IPS-15b (cell line): ENCODE results near the gene F11R.
"Not testable (repeated sequence)": the region's sequence is repeated elsewhere in the genome, so short reads cannot be mapped to it uniquely, and the experiment has no call there.

Source experiments
- H3K27me3 ChIP-seq: one replicate; pipeline ENCODE4 v1.6.1; 2013; ENCODE audit warnings: low read length; ENCODE audit not compliant: control insufficient read depth, insufficient read depth
- H3K36me3 ChIP-seq: one replicate; pipeline ENCODE4 v1.6.1; 2013; ENCODE audit warnings: low read length; ENCODE audit not compliant: control insufficient read depth, insufficient read depth
- H3K4me1 ChIP-seq: one replicate; pipeline ENCODE4 v1.6.1; 2013; ENCODE audit warnings: mild to moderate bottlenecking, low read length; ENCODE audit not compliant: control insufficient read depth, insufficient read depth
- H3K4me3 ChIP-seq: one replicate; pipeline ENCODE4 v1.5.1; 2013; ENCODE audit warnings: low read depth, low read length
- H3K9ac ChIP-seq: one replicate; pipeline ENCODE4 v1.6.1; 2013; ENCODE audit warnings: low read depth, mild to moderate bottlenecking, low read length
- H3K9me3 ChIP-seq: one replicate; pipeline ENCODE4 v1.6.1; 2013; ENCODE audit warnings: mild to moderate bottlenecking, low read length; ENCODE audit not compliant: control insufficient read depth, insufficient read depth

Gene F11R

GRCh38 chr1:161037661-161038522 is 16.9 kb upstream of the F11R start:
- peak overlapping the region; percentile 85 for H3K4me3 ChIP-seq
- peaks cover 14% of the 10 kb centered on the region for H3K4me1 ChIP-seq
- peak overlapping the region; percentile 65 for H3K9ac ChIP-seq
- H3K36me3 ChIP-seq, result peaks cover 31% of the 10 kb centered on the region
- H3K27me3 ChIP-seq, result no peaks in the 10 kb centered on the region
- no peaks in the 10 kb centered on the region for H3K9me3 ChIP-seq

GRCh38 chr1:161033751-161034150 is 12.8 kb upstream of the F11R start:
- H3K27me3 ChIP-seq, result no peaks in the 10 kb centered on the region
- peaks cover 14% of the 10 kb centered on the region for H3K4me1 ChIP-seq
- no peak overlapping the region for H3K9ac ChIP-seq
- no peaks in the 10 kb centered on the region for H3K9me3 ChIP-seq
- H3K4me3 ChIP-seq, result no peak overlapping the region
- H3K36me3 ChIP-seq, result no peaks in the 10 kb centered on the region

GRCh38 chr1:161032409-161032808 is 11.5 kb upstream of the F11R start:
- H3K4me1 ChIP-seq, result peaks cover 10% of the 10 kb centered on the region
- no peak overlapping the region for H3K9ac ChIP-seq
- no peaks in the 10 kb centered on the region for H3K9me3 ChIP-seq
- H3K36me3 ChIP-seq, result no peaks in the 10 kb centered on the region
- no peak overlapping the region for H3K4me3 ChIP-seq
- no peaks in the 10 kb centered on the region for H3K27me3 ChIP-seq

GRCh38 chr1:161031874-161032273 is 10.9 kb upstream of the F11R start:
- H3K9me3 ChIP-seq, result no peaks in the 10 kb centered on the region
- no peak overlapping the region for H3K4me3 ChIP-seq
- peaks cover 6% of the 10 kb centered on the region for H3K4me1 ChIP-seq
- H3K36me3 ChIP-seq, result no peaks in the 10 kb centered on the region
- no peak overlapping the region for H3K9ac ChIP-seq
- H3K27me3 ChIP-seq, result no peaks in the 10 kb centered on the region

GRCh38 chr1:161029466-161029865 is 8.5 kb upstream of the F11R start:
- not testable (repeated sequence) for H3K27me3 ChIP-seq, H3K4me3 ChIP-seq, H3K36me3 ChIP-seq, H3K4me1 ChIP-seq, H3K9me3 ChIP-seq, H3K9ac ChIP-seq

- not testable (repeated sequence) for H3K9ac ChIP-seq, H3K4me3 ChIP-seq, H3K36me3 ChIP-seq, H3K27me3 ChIP-seq, H3K4me1 ChIP-seq, H3K9me3 ChIP-seq
Observed at GRCh38 chr1:161026954-161027353, 6.0 kb upstream of the F11R start.

GRCh38 chr1:161022432-161022831 is 1.5 kb upstream of the F11R start:
- not testable (repeated sequence) for H3K36me3 ChIP-seq, H3K9ac ChIP-seq, H3K9me3 ChIP-seq, H3K4me3 ChIP-seq, H3K27me3 ChIP-seq
- peaks cover 14% of the 10 kb centered on the region for H3K4me1 ChIP-seq

GRCh38 chr1:161021970-161022353 is 1.0 kb upstream of the F11R start:
- no peaks in the 10 kb centered on the region for H3K27me3 ChIP-seq
- peak overlapping the region; percentile 87 for H3K4me3 ChIP-seq
- H3K9ac ChIP-seq, result no peak overlapping the region
- no peaks in the 10 kb centered on the region for H3K9me3 ChIP-seq
- peaks cover 17% of the 10 kb centered on the region for H3K4me1 ChIP-seq
- no peaks in the 10 kb centered on the region for H3K36me3 ChIP-seq

- H3K4me3 ChIP-seq, result peak overlapping the region; percentile 100
- no peaks in the 10 kb centered on the region for H3K36me3 ChIP-seq
- H3K27me3 ChIP-seq, result no peaks in the 10 kb centered on the region
- H3K9me3 ChIP-seq, result no peaks in the 10 kb centered on the region
- H3K9ac ChIP-seq, result peak overlapping the region; percentile 95
- H3K4me1 ChIP-seq, result peaks cover 21% of the 10 kb centered on the region
Observed at GRCh38 chr1:161021165-161021969, 415 bp upstream of the F11R start.

- Histone ChIP-seq H3K27me3 (no peaks in the 10 kb centered on the region), H3K4me1 (peaks cover 21% of the 10 kb centered on the region), H3K4me3 (peak overlapping the region; percentile 100), H3K9ac (peak overlapping the region; percentile 95), H3K9me3 (no peaks in the 10 kb centered on the region), H3K36me3 (no peaks in the 10 kb centered on the region)
Observed at GRCh38 chr1:161019751-161020495, 1.0 kb downstream of the F11R start.

GRCh38 chr1:161019111-161019660 is 1.8 kb downstream of the F11R start:
- not testable (repeated sequence) for H3K36me3 ChIP-seq, H3K9ac ChIP-seq, H3K27me3 ChIP-seq, H3K9me3 ChIP-seq
- peak overlapping the region; percentile 100 for H3K4me3 ChIP-seq
- H3K4me1 ChIP-seq, result peaks cover 24% of the 10 kb centered on the region
